Lower leg skin (tissue), 3 donors: Measurements from ENCODE around the gene SLC25A15.

Experiments
- CTCF ChIP-seq, 3 donors: fragments of 450-650 bp; IDR thresholded peaks; one replicate each; pipeline ENCODE4 v1.5.1; 2016; ENCODE audit warnings: antibody characterized with exemption in 3 of 3, mild to moderate bottlenecking in 3 of 3, moderate library complexity in 2 of 3
- POLR2A ChIP-seq, 2 donors: fragments of 450-650 bp; IDR thresholded peaks; one replicate each; pipeline ENCODE4 v1.6.1; 2016 to 2017; ENCODE audit warnings: antibody characterized with exemption in 2 of 2, mild to moderate bottlenecking in 1 of 2, moderate library complexity in 1 of 2

GRCh38 chr13:40774672-40775071 lies 14.7 kb upstream of the SLC25A15 start:
- TF ChIP-seq CTCF (IDR thresholded peaks at IDR 0.05) (no peak), POLR2A (IDR thresholded peaks at IDR 0.05) (no peak)
